ENCODE results near the gene RBFA. TPM values are rescaled to one million over a fixed set of nuclear protein-coding genes. Genes with fewer than 3 reads are reported as not detected.

RBFA gene
- total and polyA plus RNA-seq, 2 of the 13 experiments (the other 11 are each of a cell fraction or from before 2014, with no cell fraction given) = 29.7 to 42.4 TPM

DNA sequence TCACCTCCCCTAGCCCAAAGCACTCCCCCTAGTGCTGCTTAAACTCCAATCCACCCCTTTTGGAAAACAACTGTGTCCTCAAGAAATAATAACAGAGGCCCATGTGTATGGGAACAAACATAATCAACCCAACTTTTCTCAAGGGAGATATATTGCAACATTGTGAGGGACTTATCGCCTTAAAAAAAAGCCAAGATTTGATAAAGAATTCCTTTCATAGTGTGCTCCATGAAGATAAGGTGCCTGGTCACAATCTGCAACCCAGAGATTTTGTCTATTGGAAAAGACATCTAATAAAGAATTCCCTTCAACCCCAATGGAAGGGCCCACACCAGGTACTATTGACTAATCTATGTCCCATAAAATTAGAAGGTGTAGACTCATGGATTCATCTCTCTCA is 4.5 kb upstream of the RBFA start:
- FAIRE-seq = no peak
- ChIA-PET POLR2A (no interaction called here), CTCF (ENCODE audit: low intra/inter-chr PET ratio, low total read pairs) (no interaction called here)
- ATAC-seq = no peak
- TF ChIP-seq ZNF484 (CRISPR knock-in tag; IDR thresholded peaks at IDR 0.05; ENCODE audit: borderline replicate concordance, low read depth) (no peak), RXRA (CRISPR knock-in tag; IDR thresholded peaks at IDR 0.05) (no peak), ATM (IDR thresholded peaks at IDR 0.05; ENCODE audit: borderline replicate concordance) (no peak), TAF15 (IDR thresholded peaks at IDR 0.05; ENCODE audit: low read depth, low read length, poor library complexity, severe bottlenecking) (no peak), EZH2 (conservative IDR thresholded peaks at IDR 0.05; ENCODE audit: low read depth, low read length) (no peak), EHMT2 (IDR thresholded peaks at IDR 0.05; ENCODE audit: borderline replicate concordance, low read depth, low read length) (no peak), MAF1 (CRISPR knock-in tag; IDR thresholded peaks at IDR 0.05; ENCODE audit: borderline replicate concordance) (no peak), ZFP1 (CRISPR knock-in tag; IDR thresholded peaks at IDR 0.05) (no peak), PHF20 (CRISPR knock-in tag; IDR thresholded peaks at IDR 0.05) (no peak), ZSCAN22 (CRISPR knock-in tag; IDR thresholded peaks at IDR 0.05) (no peak), ZNF382 (CRISPR knock-in tag; IDR thresholded peaks at IDR 0.05; ENCODE audit: borderline replicate concordance) (no peak)
- TF ChIP-seq, protein P1, sequence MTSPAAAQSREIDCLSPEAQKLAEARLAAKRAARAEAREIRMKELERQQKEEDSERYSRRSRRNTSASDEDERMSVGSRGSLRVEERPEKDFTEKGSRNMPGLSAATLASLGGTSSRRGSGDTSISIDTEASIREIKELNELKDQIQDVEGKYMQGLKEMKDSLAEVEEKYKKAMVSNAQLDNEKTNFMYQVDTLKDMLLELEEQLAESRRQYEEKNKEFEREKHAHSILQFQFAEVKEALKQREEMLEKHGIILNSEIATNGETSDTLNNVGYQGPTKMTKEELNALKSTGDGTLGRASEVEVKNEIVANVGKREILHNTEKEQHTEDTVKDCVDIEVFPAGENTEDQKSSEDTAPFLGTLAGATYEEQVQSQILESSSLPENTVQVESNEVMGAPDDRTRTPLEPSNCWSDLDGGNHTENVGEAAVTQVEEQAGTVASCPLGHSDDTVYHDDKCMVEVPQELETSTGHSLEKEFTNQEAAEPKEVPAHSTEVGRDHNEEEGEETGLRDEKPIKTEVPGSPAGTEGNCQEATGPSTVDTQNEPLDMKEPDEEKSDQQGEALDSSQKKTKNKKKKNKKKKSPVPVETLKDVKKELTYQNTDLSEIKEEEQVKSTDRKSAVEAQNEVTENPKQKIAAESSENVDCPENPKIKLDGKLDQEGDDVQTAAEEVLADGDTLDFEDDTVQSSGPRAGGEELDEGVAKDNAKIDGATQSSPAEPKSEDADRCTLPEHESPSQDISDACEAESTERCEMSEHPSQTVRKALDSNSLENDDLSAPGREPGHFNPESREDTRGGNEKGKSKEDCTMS (CRISPR knock-in tag; conservative IDR thresholded peaks at IDR 0.05) = no peak
- BruUV-seq (replicated peaks) = no TSS peak
- in situ Hi-C loops (cut with HindIII; ENCODE audit: extremely low pct_ligation_motif_present, low pct_unique_long_range_greater_than_20kb) = loop anchor here (5.0 kb wide), 1 partner anchor 42 kb away; the partner anchor contains the start of gene TXNL4A
- H3K4me3 ChIP-seq (replicated peaks in 1 of 3; ENCODE audit: insufficient read depth in 1 of 3, low read depth in 2 of 3, low read length in 3 of 3) = no peak overlapping the region
- H3K79me2 ChIP-seq (ENCODE audit: insufficient read depth, low read length) = peaks cover under 1% of the 10 kb centered on the region
- WGBS (ENCODE audit: low lambda C conversion rate) = 96% methylated on average over 1 of the region's 1 CpG
- no peak overlapping the region for H3K4me2 ChIP-seq (ENCODE audit: low read depth, low read length)
- peaks cover 20% of the 10 kb centered on the region for H3K9me3 ChIP-seq (ENCODE audit: low read length)
- H3K27ac ChIP-seq (ENCODE audit: extremely low read length, insufficient read depth, low read length) = no peak overlapping the region
- no peak for DNase-seq (ENCODE audit: low spot score)
- H2AFZ ChIP-seq (ENCODE audit: low read length) = no peak overlapping the region
- peaks cover 21% of the 10 kb centered on the region for H3K4me1 ChIP-seq (ENCODE audit: insufficient read depth, low read length)
- no peaks in the 10 kb centered on the region for H4K20me1 ChIP-seq (ENCODE audit: insufficient read depth, low read length)
- H3K9ac ChIP-seq (ENCODE audit: insufficient read depth, low read depth, low read length) = no peak overlapping the region
- intact Hi-C loops (cut with micrococcal nuclease; ENCODE audit: unreplicated experiment) = no loop called here
- H3K36me3 ChIP-seq (replicated peaks in 1 of 2; ENCODE audit: control insufficient read depth in 1 of 2, insufficient read depth in 2 of 2, low read length in 2 of 2) = no peaks in the 10 kb centered on the region
- no peaks in the 10 kb centered on the region; a peak in 1 of 5 replicates for H3K27me3 ChIP-seq (ENCODE audit: control insufficient read depth in 1 of 2, insufficient read depth in 2 of 2, low read length in 2 of 2)

All from HepG2 (cell line).